Measurements from ENCODE around the gene HTR3A.

HTR3A gene

GRCh38 chr11:113980785-113981184, 5.9 kb downstream of the HTR3A start:
- TF ChIP-seq, protein P1, sequence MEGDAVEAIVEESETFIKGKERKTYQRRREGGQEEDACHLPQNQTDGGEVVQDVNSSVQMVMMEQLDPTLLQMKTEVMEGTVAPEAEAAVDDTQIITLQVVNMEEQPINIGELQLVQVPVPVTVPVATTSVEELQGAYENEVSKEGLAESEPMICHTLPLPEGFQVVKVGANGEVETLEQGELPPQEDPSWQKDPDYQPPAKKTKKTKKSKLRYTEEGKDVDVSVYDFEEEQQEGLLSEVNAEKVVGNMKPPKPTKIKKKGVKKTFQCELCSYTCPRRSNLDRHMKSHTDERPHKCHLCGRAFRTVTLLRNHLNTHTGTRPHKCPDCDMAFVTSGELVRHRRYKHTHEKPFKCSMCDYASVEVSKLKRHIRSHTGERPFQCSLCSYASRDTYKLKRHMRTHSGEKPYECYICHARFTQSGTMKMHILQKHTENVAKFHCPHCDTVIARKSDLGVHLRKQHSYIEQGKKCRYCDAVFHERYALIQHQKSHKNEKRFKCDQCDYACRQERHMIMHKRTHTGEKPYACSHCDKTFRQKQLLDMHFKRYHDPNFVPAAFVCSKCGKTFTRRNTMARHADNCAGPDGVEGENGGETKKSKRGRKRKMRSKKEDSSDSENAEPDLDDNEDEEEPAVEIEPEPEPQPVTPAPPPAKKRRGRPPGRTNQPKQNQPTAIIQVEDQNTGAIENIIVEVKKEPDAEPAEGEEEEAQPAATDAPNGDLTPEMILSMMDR (IDR thresholded peaks at IDR 0.05) = no peak
- H3K9me3 Mint-ChIP-seq = no peaks in the 10 kb centered on the region
- no peak overlapping the region for H3K4me3 Mint-ChIP-seq
- peaks cover 19% of the 10 kb centered on the region for H3K4me1 Mint-ChIP-seq
- H3K27me3 Mint-ChIP-seq (ENCODE audit: low read depth, poor library complexity) = peaks cover 46% of the 10 kb centered on the region
- DNase-seq = no peak
- no peak overlapping the region for H3K27ac Mint-ChIP-seq
- no peaks in the 10 kb centered on the region for H3K36me3 Mint-ChIP-seq (ENCODE audit: low read depth)

DNA sequence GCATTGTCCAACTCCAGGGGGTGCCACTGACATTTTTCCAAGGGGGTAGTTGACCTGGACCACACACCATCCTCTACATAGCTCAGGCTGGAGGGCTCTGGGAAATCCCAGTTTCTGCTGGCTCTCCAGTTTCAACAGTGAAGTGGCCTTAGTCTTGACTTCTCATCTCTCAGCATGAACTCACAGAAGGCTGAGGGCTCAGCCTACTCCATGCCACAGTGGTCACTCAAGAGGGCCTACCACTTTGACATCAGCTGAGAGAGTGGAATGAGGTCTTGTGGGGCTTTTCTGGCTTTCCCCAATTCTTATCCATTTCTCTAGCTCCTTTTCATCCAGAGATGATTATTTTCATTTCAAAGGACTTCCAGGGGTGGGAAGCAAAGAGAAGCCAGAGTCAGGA, 7.4 kb downstream of the HTR3A start:
- no peak overlapping the region for H3K27ac Mint-ChIP-seq
- TF ChIP-seq, protein P1 (IDR thresholded peaks at IDR 0.05) = no peak
- H3K36me3 Mint-ChIP-seq (ENCODE audit: low read depth) = no peaks in the 10 kb centered on the region
- H3K4me1 Mint-ChIP-seq = peaks cover 4% of the 10 kb centered on the region
- H3K27me3 Mint-ChIP-seq (ENCODE audit: low read depth, poor library complexity) = peaks cover 40% of the 10 kb centered on the region
- no peak overlapping the region for H3K4me3 Mint-ChIP-seq
- DNase-seq = no peak
- H3K9me3 Mint-ChIP-seq = no peaks in the 10 kb centered on the region

DNA sequence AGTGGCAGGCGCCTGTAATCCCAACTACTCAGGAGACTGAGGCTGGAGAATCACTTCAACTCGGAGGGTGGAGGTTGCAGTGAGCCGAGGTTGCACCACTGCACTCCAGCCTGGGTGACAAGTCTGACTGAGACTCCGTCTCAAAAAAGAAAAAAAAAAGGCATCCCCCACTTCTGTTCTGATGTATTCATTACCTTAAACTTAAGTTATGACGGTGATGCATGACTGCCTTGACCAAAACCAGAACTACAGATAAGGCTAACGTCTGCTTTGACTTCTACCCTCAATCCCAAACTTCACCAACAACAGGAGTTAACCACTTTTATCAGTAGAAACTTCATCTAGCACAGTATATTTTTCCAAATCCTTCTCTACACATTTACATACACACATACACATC, 9.9 kb downstream of the HTR3A start:
- Mint-ChIP-seq H3K4me3 (no peak overlapping the region), H3K27ac (no peak overlapping the region), H3K36me3 (ENCODE audit: low read depth) (no peaks in the 10 kb centered on the region), H3K27me3 (ENCODE audit: low read depth, poor library complexity) (peaks cover 26% of the 10 kb centered on the region), H3K9me3 (no peaks in the 10 kb centered on the region), H3K4me1 (no peaks in the 10 kb centered on the region)
- TF ChIP-seq, protein P1 (IDR thresholded peaks at IDR 0.05) = no peak
- no peak for DNase-seq

DNA sequence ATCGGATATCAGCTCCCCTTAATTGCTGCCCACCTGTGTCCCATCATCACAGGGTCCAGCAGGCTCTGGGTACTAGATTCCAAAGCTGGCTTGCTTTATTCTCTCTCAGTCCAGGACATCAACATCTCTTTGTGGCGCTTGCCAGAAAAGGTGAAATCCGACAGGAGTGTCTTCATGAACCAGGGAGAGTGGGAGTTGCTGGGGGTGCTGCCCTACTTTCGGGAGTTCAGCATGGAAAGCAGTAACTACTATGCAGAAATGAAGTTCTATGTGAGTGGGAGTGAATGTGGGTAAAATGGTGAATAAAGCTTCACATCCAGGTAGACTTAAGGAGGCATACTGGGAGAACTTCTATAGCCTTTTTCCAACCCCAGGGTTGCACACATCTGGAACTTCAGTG, 11.0 kb downstream of the HTR3A start:
- Mint-ChIP-seq H3K4me1 (no peaks in the 10 kb centered on the region), H3K36me3 (ENCODE audit: low read depth) (no peaks in the 10 kb centered on the region), H3K4me3 (no peak overlapping the region), H3K27ac (no peak overlapping the region), H3K9me3 (no peaks in the 10 kb centered on the region), H3K27me3 (ENCODE audit: low read depth, poor library complexity) (peaks cover 19% of the 10 kb centered on the region)
- no peak for DNase-seq
- TF ChIP-seq, protein P1 (IDR thresholded peaks at IDR 0.05) = no peak

- TF ChIP-seq, protein P1 (IDR thresholded peaks at IDR 0.05) = no peak
- Mint-ChIP-seq H3K27ac (no peak overlapping the region), H3K27me3 (ENCODE audit: low read depth, poor library complexity) (peaks cover 20% of the 10 kb centered on the region), H3K4me1 (no peaks in the 10 kb centered on the region), H3K36me3 (ENCODE audit: low read depth) (no peaks in the 10 kb centered on the region), H3K9me3 (no peaks in the 10 kb centered on the region), H3K4me3 (no peak overlapping the region)
- DNase-seq = no peak
Measured at GRCh38 chr11:113986351-113987140, 11.6 kb downstream of the HTR3A start.

DNA sequence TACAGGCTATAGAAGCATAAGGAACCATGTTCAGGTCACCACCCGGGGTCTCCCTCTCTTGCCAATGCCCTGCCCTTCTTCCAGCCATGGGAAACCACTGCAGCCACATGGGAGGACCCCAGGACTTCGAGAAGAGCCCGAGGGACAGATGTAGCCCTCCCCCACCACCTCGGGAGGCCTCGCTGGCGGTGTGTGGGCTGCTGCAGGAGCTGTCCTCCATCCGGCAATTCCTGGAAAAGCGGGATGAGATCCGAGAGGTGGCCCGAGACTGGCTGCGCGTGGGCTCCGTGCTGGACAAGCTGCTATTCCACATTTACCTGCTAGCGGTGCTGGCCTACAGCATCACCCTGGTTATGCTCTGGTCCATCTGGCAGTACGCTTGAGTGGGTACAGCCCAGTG, 14.5 kb downstream of the HTR3A start:
- TF ChIP-seq, protein P1 (IDR thresholded peaks at IDR 0.05) = no peak
- Mint-ChIP-seq H3K27ac (no peak overlapping the region), H3K9me3 (no peaks in the 10 kb centered on the region), H3K36me3 (ENCODE audit: low read depth) (no peaks in the 10 kb centered on the region), H3K4me3 (no peak overlapping the region), H3K4me1 (no peaks in the 10 kb centered on the region), H3K27me3 (ENCODE audit: low read depth, poor library complexity) (peaks cover 37% of the 10 kb centered on the region)
- no peak for DNase-seq
